T-helper 1 cell treated with Interleukin-12 subunit alpha and Interleukin-12 subunit beta and Interleukin-4 antibody, amounts not matched to agents 30 μg/mL and 1 μg/mL, for 36 hours (primary cell): Measurements from ENCODE around the gene TBC1D8.
A peak's percentile ranks its signal among the peaks of the same experiment; 100 is the strongest.

Source experiments
- H3K27ac Mint-ChIP-seq: one replicate; pipeline ENCODE4 v1.8.0; 2021; ENCODE audit warnings: mild to moderate bottlenecking, mixed read lengths
- H3K27me3 Mint-ChIP-seq: one replicate; pipeline ENCODE4 v1.8.0; 2021; ENCODE audit warnings: low read depth, mixed read lengths
- H3K36me3 Mint-ChIP-seq: one replicate; pipeline ENCODE4 v1.8.0; 2021; ENCODE audit warnings: low read depth, mixed read lengths
- H3K4me1 Mint-ChIP-seq: one replicate; pipeline ENCODE4 v1.8.0; 2021; ENCODE audit warnings: low read depth, mixed read lengths
- H3K4me3 Mint-ChIP-seq: one replicate; pipeline ENCODE4 v1.8.0; 2021; ENCODE audit warnings: mild to moderate bottlenecking, moderate library complexity, mixed read lengths
- H3K9me3 Mint-ChIP-seq: one replicate; pipeline ENCODE4 v1.8.0; 2021; ENCODE audit warnings: mixed read lengths

The TBC1D8 gene

DNA sequence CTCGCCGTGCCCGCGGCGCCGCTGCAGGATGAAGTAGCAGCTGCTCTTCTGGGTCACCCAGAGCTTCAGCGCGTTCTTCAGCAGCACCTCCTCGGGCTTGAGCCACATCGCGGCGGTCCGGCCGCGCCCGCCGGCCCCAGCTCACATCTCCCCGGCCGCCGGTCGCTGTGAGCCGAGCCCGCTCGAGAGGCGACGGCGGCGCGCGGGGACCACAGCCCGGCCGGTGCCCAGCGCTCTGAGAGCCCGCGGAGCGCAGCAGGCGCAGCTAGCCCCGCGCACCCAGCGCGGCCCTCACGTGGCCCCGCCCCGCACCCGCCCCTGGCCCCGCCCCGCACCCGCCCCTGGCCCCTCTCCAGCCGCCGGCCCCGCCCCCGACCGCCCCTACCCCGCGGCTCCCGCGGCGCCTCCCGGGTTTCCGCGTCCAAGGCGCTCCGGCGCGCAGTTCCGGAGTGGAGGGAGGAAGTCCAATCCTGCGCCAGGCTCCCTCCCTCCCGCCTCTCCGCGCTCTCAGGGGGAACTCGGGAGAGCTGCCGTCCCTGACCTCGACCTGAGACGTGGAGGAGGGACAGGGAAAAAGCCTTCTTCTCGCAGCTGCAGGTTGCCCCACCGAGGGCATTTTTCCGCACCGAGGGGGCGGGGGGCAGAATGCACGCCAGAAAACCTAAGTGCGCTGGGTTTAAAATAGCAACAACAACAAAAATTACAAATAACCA lies at the start of gene TBC1D8:
TBC1D8 (minus strand) TSS at position 237 of the 713 bp plus-strand sequence; CDS start at position 108, 129 bp downstream.
- Mint-ChIP-seq H3K9me3 (no peaks in the 10 kb centered on the region), H3K27me3 (peaks cover 74% of the 10 kb centered on the region), H3K4me3 (peak within 1 kb of the TSS; percentile 79), H3K27ac (no peak within 1 kb of the TSS), H3K36me3 (no peaks in the 10 kb centered on the region), H3K4me1 (peaks cover 12% of the 10 kb centered on the region)

DNA sequence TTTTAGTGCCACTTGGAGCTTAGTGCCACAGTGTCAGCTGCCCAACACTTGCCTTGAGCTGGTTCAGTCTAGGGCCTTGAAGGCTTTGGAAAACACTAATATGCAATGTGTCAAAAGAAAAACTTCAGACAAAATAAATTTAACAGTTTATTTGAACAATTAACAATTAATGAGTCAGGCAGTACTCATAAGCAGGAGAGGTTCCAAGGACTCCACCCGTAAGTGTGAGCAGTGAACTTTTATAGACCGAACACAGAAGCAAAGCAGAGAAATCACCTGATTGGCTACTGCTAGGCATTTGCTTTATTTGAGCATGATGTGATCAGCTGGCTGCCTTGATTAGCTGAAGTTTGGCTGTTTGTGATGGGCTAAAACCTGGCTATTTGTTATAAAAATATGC lies 49.5 kb upstream of the TBC1D8 start:
- H3K36me3 Mint-ChIP-seq: no peaks in the 10 kb centered on the region
- H3K4me1 Mint-ChIP-seq: peaks cover 6% of the 10 kb centered on the region
- H3K27ac Mint-ChIP-seq: no peak overlapping the region
- peaks cover 5% of the 10 kb centered on the region for H3K27me3 Mint-ChIP-seq
- no peak overlapping the region for H3K4me3 Mint-ChIP-seq
- no peaks in the 10 kb centered on the region for H3K9me3 Mint-ChIP-seq

DNA sequence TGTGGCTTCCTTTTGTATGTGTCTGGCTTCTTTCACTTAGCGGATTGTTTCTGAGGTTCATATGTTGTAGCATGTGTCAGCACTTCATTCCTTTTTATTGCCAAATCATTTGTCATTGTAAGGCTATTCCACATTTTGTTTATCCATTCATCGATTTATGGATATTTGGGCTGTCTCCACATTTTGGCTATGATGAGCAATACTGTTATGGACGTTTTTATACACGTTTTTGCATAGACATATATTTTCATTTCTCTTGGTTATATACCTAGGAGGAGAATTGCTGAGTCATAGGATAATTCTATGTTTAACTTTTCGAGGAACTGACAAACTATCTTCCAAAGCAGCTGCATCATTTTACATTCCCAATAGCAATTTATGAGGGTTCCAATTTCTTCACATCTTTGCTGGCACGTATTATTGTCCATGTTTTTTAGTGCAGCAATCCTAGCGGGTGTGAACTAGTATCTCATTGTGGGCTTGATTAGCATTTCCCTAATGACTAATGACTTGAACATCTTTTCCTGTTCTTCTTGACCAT lies 48.1 kb upstream of the TBC1D8 start:
- H3K27me3 Mint-ChIP-seq: peaks cover 5% of the 10 kb centered on the region
- H3K27ac Mint-ChIP-seq: no peak overlapping the region
- H3K4me1 Mint-ChIP-seq: no peaks in the 10 kb centered on the region
- no peaks in the 10 kb centered on the region for H3K36me3 Mint-ChIP-seq
- H3K4me3 Mint-ChIP-seq: no peak overlapping the region
- no peaks in the 10 kb centered on the region for H3K9me3 Mint-ChIP-seq

DNA sequence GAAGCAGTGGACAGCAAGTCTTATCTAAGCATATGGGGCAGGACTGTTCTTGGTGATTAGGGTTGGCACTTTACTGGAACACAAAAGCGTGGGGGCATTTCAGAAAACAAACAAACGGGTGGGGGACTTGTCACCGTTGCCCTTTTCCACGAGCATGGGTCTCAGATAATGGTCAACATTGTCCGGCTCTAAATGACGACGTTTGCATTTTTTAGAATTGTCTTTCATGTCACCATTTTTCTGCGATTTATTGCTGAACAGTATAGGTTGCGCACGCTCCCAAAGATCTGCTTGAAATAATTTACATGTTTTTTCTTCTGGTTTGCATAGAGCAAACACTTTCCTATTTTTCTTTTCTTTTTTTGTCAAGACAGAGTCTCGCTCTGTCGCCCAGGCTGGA lies 46.6 kb upstream of the TBC1D8 start:
- Mint-ChIP-seq H3K36me3 (no peaks in the 10 kb centered on the region), H3K4me3 (no peak overlapping the region), H3K4me1 (no peaks in the 10 kb centered on the region), H3K27me3 (peaks cover 5% of the 10 kb centered on the region), H3K9me3 (no peaks in the 10 kb centered on the region), H3K27ac (no peak overlapping the region)

DNA sequence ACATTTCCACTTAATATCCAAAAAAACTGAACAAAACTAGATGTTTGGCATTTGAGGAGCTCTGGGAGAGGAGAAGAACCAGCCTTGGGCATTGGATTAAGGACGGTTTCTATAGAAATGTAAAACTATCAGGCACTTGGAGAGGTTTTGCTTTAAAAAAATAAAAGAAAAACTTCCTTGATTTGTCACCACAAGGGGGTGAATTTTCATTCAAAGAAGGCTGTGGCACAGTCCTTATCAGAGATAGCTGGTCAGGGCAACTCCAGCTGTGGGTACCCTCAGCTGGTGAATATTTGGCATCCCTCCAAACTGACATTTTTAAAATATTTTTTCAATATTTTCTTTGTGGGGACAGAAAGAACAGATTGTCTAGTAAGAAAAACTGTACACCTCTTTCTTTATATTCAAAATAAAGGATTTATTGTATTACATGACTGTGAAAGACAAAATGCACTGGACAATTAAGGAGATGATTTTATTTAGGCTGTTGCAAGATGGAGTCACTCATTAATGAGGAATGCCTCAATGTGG lies 46.1 kb upstream of the TBC1D8 start:
- no peak overlapping the region for H3K4me3 Mint-ChIP-seq
- H3K9me3 Mint-ChIP-seq: no peaks in the 10 kb centered on the region
- peaks cover 5% of the 10 kb centered on the region for H3K27me3 Mint-ChIP-seq
- no peak overlapping the region for H3K27ac Mint-ChIP-seq
- no peaks in the 10 kb centered on the region for H3K4me1 Mint-ChIP-seq
- no peaks in the 10 kb centered on the region for H3K36me3 Mint-ChIP-seq

DNA sequence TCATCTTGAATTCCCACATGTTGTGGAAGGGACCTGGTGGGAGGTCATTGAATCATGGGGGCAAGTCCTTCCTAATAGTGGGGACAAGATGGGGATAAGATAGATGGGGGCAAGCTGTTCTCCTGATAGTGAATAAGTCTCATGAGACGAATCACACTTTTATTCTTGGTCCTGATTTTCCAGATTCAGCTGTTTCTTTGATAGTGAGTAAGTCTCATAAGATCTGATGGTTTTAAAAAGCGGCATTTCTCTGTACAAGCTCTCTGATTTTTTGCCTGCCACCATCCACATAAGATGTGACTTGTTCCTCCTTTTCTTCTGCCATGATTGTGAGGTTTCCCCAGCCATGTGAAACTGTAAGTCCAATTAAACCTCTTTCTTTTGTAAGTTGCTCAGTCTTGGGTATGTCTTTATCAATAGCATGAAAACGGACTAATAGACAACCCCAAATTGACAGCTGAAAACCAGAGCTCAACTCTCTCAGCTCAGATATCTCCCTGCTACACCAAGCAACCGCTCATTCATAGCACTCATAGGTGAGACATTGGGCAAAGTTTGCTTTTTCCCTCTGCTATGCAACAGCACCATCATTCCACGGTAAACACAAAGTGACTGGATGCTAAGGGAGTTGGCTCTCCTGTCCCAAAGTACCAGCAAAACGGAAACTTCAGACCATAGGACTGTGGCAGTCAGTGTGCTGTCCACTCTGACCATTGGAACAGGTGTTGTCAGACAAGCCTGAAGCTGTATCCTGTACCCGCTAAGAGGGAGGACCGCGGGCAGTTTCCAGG lies 44.9 kb upstream of the TBC1D8 start:
- Mint-ChIP-seq H3K4me1 (no peaks in the 10 kb centered on the region), H3K36me3 (no peaks in the 10 kb centered on the region), H3K9me3 (no peaks in the 10 kb centered on the region), H3K27me3 (peaks cover 6% of the 10 kb centered on the region), H3K27ac (no peak overlapping the region), H3K4me3 (no peak overlapping the region)

DNA sequence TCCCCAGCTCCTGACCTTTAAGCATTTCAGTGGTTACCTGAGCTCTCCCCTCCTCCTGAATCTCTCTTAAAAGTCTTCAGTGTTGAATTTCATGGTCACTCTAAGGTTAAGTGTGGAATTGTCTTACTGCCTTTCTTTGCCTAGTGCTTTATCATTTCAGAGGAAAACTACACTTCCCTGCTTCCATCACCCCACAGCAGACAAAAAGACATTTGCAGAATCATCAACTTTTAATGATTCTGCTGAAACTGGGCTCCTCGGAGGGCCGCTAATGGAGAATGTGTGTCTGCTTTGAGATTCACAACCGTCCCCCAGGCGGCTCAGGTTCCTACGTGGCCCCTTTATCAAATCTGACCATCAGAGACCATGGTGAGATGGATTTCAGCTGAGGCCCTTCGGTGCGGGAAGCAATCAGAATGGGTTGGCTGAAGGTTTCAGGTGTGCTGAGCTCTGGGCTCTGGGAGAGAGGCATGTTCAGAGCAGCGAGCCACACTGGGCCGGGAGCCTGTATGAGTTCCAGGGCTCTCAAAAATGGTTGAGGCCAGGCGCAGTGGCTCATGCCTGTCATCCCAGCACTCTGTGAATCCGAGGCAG lies 41.9 kb upstream of the TBC1D8 start:
- H3K9me3 Mint-ChIP-seq: peaks cover 12% of the 10 kb centered on the region
- H3K36me3 Mint-ChIP-seq: no peaks in the 10 kb centered on the region
- H3K4me1 Mint-ChIP-seq: no peaks in the 10 kb centered on the region
- no peak overlapping the region for H3K4me3 Mint-ChIP-seq
- peaks cover 8% of the 10 kb centered on the region for H3K27me3 Mint-ChIP-seq
- no peak overlapping the region for H3K27ac Mint-ChIP-seq

DNA sequence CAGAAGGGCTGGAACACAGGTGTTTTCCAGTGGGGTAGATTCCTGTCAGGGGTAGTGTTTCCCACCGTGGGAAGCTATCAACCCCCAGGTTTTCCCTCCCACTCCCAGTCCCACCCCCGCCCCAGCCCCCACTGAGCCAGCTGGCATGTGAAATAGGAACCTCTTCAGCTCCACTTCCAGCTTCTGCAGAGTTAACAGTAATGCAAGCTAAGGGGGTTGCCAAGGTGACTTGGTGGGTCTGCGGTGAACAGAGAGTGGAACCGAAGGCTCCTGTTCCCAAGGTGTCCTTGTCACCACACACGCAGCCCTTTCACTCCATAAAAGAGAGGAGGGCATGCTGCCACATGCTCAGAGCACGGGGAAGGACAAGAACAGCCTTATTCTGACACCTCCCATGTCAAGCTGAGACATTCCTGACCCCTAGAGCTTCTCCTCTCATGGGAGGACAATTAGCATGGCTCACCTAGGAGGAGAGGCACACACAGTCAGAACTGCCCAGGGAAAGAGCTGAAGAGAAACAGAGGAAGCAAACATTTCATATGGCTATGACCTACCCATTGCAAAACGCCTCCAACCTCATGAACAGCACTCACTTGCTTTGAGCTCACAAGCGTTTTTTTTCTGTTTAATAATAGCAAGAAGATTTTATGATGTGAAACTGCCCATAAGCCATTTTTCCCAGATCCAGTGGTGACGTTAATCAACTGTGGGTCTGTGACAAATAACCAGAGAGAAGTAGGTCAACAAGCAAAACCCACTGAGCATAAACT lies 39.8 kb upstream of the TBC1D8 start:
- no peak overlapping the region for H3K4me3 Mint-ChIP-seq
- H3K27ac Mint-ChIP-seq: no peak overlapping the region
- H3K27me3 Mint-ChIP-seq: peaks cover 3% of the 10 kb centered on the region
- H3K36me3 Mint-ChIP-seq: no peaks in the 10 kb centered on the region
- no peaks in the 10 kb centered on the region for H3K4me1 Mint-ChIP-seq
- H3K9me3 Mint-ChIP-seq: peaks cover 22% of the 10 kb centered on the region

DNA sequence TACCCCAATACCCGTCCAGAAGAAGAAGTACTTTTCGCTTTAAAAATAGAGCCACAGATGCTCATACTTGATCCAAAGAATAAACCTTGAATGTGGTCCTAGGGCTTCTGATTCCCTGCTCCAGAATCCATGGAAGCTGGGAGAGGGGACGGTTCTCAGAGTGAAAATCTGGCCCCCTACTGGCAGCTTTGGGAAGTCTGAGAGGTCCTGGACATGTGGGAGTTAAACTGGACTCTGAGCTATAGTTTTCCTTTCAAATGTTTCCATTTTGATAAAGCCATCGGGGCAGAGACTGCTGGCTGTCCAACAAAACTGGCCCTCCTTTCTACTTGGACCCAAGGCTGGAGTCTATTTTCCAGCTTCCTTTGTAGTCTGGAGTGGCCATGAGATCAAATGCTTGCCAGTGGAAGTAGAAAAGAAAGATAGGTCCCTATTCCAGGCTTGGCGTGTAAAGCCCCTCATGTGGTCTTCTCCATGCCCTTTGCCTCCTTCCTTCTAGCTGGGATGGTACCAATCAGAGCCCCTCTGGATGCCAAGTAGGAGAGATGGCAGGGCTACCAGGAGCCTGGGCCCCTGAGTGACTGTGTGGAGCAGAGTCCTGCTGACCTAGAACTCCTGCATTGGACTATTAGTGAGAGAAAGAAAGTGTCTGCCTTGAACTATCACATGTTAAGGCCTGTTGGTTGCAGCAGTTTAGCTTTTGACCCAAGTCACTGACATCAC lies 37.7 kb upstream of the TBC1D8 start:
- Mint-ChIP-seq H3K9me3 (peaks cover 22% of the 10 kb centered on the region), H3K36me3 (no peaks in the 10 kb centered on the region), H3K4me1 (no peaks in the 10 kb centered on the region), H3K27ac (no peak overlapping the region), H3K4me3 (no peak overlapping the region), H3K27me3 (peaks cover 3% of the 10 kb centered on the region)

DNA sequence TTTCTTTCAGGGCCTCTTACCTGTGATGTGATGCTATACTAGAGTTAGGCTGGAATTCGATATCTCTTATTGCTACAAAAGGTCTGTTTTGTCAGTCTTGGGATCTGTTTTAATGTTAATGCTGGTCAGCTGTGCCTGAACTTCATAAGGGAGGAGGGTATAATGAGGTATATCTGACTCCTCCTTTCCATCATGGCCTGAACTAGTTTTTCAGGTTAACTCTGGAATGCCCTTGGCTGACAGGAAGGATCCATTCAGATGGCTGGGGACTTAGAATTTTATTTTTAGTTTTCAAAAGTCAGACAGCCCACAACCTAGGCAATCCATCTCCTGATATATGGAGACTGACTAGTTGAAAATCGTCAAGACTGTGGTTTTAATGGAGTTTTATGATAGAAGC lies 35.9 kb upstream of the TBC1D8 start:
- Mint-ChIP-seq H3K36me3 (no peaks in the 10 kb centered on the region), H3K9me3 (peaks cover 22% of the 10 kb centered on the region), H3K4me1 (no peaks in the 10 kb centered on the region), H3K27ac (no peak overlapping the region), H3K4me3 (no peak overlapping the region), H3K27me3 (peaks cover 3% of the 10 kb centered on the region)

DNA sequence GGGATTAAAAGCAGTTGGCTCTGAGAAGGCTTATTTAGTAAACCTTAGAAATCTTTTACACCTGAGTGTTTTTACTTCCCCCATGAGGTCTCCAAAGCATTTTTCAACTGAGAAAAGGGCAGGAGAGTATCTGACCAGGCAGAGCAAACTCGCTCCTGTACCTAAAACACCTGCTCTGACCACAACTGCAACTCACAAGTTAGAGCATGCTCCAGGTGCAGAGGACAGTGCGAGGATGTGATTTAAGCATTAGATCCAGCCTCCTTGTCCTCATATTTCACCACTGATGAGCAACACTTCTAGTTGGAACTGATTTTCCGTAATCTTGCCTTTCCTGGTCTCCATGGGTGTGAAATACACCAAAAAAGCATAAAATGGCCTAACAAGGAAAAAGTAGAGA lies 34.5 kb upstream of the TBC1D8 start:
- Mint-ChIP-seq H3K36me3 (no peaks in the 10 kb centered on the region), H3K27me3 (no peaks in the 10 kb centered on the region), H3K27ac (no peak overlapping the region)

DNA sequence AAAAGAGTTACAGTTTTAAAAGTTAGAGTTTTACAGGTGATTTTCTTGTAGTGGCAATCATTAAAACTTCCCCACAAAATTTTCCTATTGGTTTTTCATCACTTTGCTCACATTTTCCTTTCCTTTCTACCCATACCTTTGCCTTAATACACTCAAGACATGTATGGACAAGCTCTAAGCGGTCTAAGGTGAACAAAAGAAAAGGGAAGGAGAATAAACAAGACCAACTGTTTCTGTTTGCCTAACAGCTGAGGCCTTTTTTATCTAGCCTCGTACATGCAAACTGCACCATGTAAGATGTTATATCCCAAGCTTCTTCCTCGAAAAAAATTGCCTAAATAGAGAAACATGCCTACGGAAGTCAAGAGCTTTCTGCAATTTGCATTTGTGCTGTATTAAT lies 33.9 kb upstream of the TBC1D8 start:
- peaks cover 22% of the 10 kb centered on the region for H3K9me3 Mint-ChIP-seq
- H3K27ac Mint-ChIP-seq: no peak overlapping the region
- H3K4me3 Mint-ChIP-seq: no peak overlapping the region
- no peaks in the 10 kb centered on the region for H3K27me3 Mint-ChIP-seq
- H3K36me3 Mint-ChIP-seq: no peaks in the 10 kb centered on the region
- H3K4me1 Mint-ChIP-seq: no peaks in the 10 kb centered on the region

More for the DNA sequence above, 34.5 kb upstream of the TBC1D8 start:
- Mint-ChIP-seq H3K4me3 (no peak overlapping the region), H3K4me1 (no peaks in the 10 kb centered on the region), H3K9me3 (peaks cover 22% of the 10 kb centered on the region)

DNA sequence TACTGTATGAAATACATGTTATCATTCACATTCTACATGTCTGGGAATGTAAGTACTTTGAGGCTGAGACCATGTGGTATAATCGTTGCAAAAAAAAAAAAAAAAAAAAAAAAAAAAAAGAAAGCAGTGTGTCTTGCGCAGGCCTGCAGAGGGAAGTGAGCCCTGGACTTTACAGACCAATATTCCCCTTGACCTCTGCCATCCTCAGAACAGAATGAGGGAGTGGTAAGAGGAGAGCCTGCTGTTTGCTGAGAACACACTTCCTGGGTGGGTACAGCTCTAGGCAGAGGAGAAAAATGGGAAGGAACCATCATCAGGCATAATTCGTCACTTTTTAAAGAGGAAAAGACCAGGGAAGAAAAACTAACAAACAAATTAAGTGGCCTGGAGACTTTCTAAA lies 28.8 kb upstream of the TBC1D8 start:
- no peak overlapping the region for H3K4me3 Mint-ChIP-seq
- H3K27me3 Mint-ChIP-seq: no peaks in the 10 kb centered on the region
- no peaks in the 10 kb centered on the region for H3K36me3 Mint-ChIP-seq
- H3K4me1 Mint-ChIP-seq: no peaks in the 10 kb centered on the region
- H3K9me3 Mint-ChIP-seq: no peaks in the 10 kb centered on the region
- no peak overlapping the region for H3K27ac Mint-ChIP-seq
